A549 (cell line): ENCODE results near the gene RAMP1.

ENCODE experiments used
- BHLHE40 ChIP-seq: IDR thresholded peaks from 2 replicates; pipeline ENCODE4 v1.6.1; 2012; ENCODE audit warnings: low read depth, low read length, inconsistent platforms
- CTCF ChIP-seq: fragments of >200 bp; sonication (Bioruptor Twin); formaldehyde crosslinking; IDR thresholded peaks from 3 replicates; pipeline ENCODE4 v1.5.1; 2016
- HDAC2 ChIP-seq: fragments of 200-600 bp; sonication (generic); IDR thresholded peaks from 2 replicates; pipeline ENCODE4 v1.6.1; 2016
- JUN ChIP-seq, 2 experiments: fragments of >200 bp; sonication (Bioruptor Twin); formaldehyde crosslinking; IDR thresholded peaks; 2 replicates in 1 of 2; 3 replicates in 1 of 2; pipeline ENCODE4 v1.6.1; 2016 to 2017
- KDM1A ChIP-seq: fragments of 200-600 bp; sonication (generic); IDR thresholded peaks from 2 replicates; pipeline ENCODE4 v1.6.1; 2016; ENCODE audit warnings: low read depth, mild to moderate bottlenecking
- MAX ChIP-seq: IDR thresholded peaks from 2 replicates; pipeline ENCODE4 v1.6.1; 2012
- POLR2A ChIP-seq: IDR thresholded peaks from 2 replicates; pipeline ENCODE4 v1.6.1; 2012; ENCODE audit warnings: mild to moderate bottlenecking, low read length
- REST ChIP-seq: fragments of 200-600 bp; sonication (generic); IDR thresholded peaks from 2 replicates; pipeline ENCODE4 v1.6.1; 2016; ENCODE audit warnings: antibody characterized with exemption, mild to moderate bottlenecking, moderate library complexity
- RFX5 ChIP-seq: fragments of 450-650 bp; IDR thresholded peaks from 2 replicates; pipeline ENCODE4 v1.7.1; 2014; ENCODE audit warnings: antibody characterized with exemption, mild to moderate bottlenecking, moderate library complexity
- ZC3H11A ChIP-seq: fragments of 450-650 bp; IDR thresholded peaks from 2 replicates; pipeline ENCODE4 v1.6.1; 2014; ENCODE audit warnings: antibody characterized with exemption, mild to moderate bottlenecking
- ZFP36 ChIP-seq: fragments of 450-650 bp; IDR thresholded peaks from 2 replicates; pipeline ENCODE4 v1.6.1; 2014; ENCODE audit warnings: borderline replicate concordance; ENCODE audit not compliant: partially characterized antibody

DNA sequence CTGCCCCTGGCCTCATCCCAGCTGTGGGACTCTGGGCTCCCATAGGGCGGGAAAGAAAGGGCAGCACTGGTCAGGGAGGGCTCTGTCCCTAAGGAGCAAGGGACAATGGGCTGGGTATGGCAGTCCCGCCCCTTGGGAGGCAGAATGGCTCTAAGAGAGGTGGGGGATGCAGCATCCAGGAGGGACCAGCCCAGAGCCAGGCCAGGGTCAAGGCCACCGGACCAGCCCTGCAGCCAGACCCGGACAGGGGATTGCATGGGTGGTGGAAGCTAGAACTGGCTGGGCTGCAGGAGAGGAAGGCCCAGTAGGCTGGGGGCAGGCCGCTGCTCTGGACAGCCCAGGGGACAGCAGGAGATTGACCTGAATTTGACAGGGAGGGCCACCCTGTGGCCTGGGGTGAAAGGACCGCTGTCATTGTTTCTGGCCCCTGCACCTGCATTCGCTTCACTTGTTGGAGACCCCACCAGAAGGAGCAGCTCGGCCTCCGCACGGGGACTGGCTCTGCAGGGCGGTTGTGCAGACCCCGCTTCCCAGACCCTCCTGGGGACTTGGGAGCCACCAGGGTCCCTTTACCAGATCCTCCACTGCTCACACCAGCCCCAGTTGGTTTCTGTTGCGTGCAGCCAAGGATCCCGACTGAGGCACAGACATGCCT lies 14.6 kb downstream of the RAMP1 start:
- no peak for TF ChIP-seq HDAC2
- no peak for TF ChIP-seq BHLHE40
- no peak for TF ChIP-seq CTCF
- TF ChIP-seq KDM1A = no peak
- TF ChIP-seq ZFP36 = no peak
- no peak for TF ChIP-seq MAX
- TF ChIP-seq POLR2A = no peak
- no peak for TF ChIP-seq RFX5
- no peak for TF ChIP-seq ZC3H11A
- no peak for TF ChIP-seq JUN (IDR thresholded peaks at IDR 0.05)
- TF ChIP-seq REST = no peak
